H1 (cell line): ENCODE data around the gene SPRR1B. TPM values are rescaled to one million over a fixed set of nuclear protein-coding genes. Genes with fewer than 3 reads are reported as not detected.

ENCODE experiments used
- CTCF ChIA-PET: fragments of 300-600 bp; sonication (Branson Sonifier 250); formaldehyde crosslinking; loops from one replicate; lab custom pipeline; 2021; ENCODE audit not compliant: partially characterized antibody; lab: Charles Lee
- POLR2A ChIA-PET: fragments of 300-600 bp; sonication (Branson Sonifier 250); formaldehyde crosslinking; loops from one replicate; lab custom pipeline; 2021; ENCODE audit warnings: inconsistent platforms; ENCODE audit not compliant: partially characterized antibody; lab: Charles Lee
- DNase-seq, 2 experiments: peaks; one replicate each; pipeline versions ENCODE4 v3.0.0 to v3.0.0-alpha.2; 2010 to 2022; ENCODE audit warnings: low spot score in 2 of 2, low read depth in 1 of 2, mixed read lengths in 1 of 2
- FAIRE-seq: peaks from 2 replicates; lab custom pipeline; 2011; peaks lifted over from hg19 to GRCh38; lab: Jason Lieb, UNC
- H2AFZ ChIP-seq: 2 replicates; pipeline ENCODE4 v1.8.1; 2012; ENCODE audit warnings: low read length, inconsistent platforms
- H2AK5ac ChIP-seq: 2 replicates; pipeline ENCODE4 v1.6.1; 2013; ENCODE audit warnings: low read depth, low read length
- H2BK120ac ChIP-seq: replicated peaks from 2 replicates; pipeline ENCODE3; 2013; ENCODE audit warnings: low read depth, low read length, inconsistent platforms
- H2BK12ac ChIP-seq: 2 replicates; pipeline ENCODE4 v1.6.1; 2013; ENCODE audit warnings: low read depth, low read length
- H2BK15ac ChIP-seq: 2 replicates; pipeline ENCODE4 v1.6.1; 2013; ENCODE audit warnings: low read length
- H2BK20ac ChIP-seq: 2 replicates; pipeline ENCODE4 v1.6.1; 2013; ENCODE audit warnings: low read length
- H2BK5ac ChIP-seq: 2 replicates; pipeline ENCODE4 v1.6.1; 2013; ENCODE audit warnings: low read depth, low read length
- H3K14ac ChIP-seq: 2 replicates; pipeline ENCODE4 v1.6.1; 2013; ENCODE audit warnings: inconsistent platforms; ENCODE audit not compliant: insufficient read length
- H3K18ac ChIP-seq: 2 replicates; pipeline ENCODE4 v1.6.1; 2013; ENCODE audit warnings: low read length; ENCODE audit errors: extremely low read depth
- H3K23ac ChIP-seq: 2 replicates; pipeline ENCODE4 v1.6.1; 2013; ENCODE audit warnings: inconsistent platforms; ENCODE audit not compliant: insufficient read length
- H3K23me2 ChIP-seq: 2 replicates; pipeline ENCODE4 v1.6.1; 2013; ENCODE audit warnings: low read depth, low read length
- H3K27ac ChIP-seq: 2 replicates; pipeline ENCODE4 v1.6.1; 2011; ENCODE audit warnings: low read depth, low read length, inconsistent platforms
- H3K27me3 ChIP-seq, 4 experiments: replicated peaks in 1 of 4; 1 replicate in 1 of 4; 2 replicates in 3 of 4; pipeline versions ENCODE4 v1.6.1 to v1.8.1; 2011 to 2013; ENCODE audit warnings: low read length in 3 of 4, mild to moderate bottlenecking in 3 of 4, inconsistent platforms in 2 of 4, mixed read lengths in 2 of 4, moderate library complexity in 1 of 4; ENCODE audit not compliant: control insufficient read depth in 3 of 4, insufficient read depth in 3 of 4; ENCODE audit errors: extremely low read depth in 1 of 4
- H3K36me3 ChIP-seq, 4 experiments: 2 replicates each; pipeline versions ENCODE4 v1.6.1 to v1.8.1; 2011 to 2013; ENCODE audit warnings: mild to moderate bottlenecking in 4 of 4, low read length in 3 of 4, moderate library complexity in 2 of 4, control low read depth in 1 of 4, inconsistent platforms in 1 of 4; ENCODE audit not compliant: insufficient read depth in 4 of 4, control insufficient read depth in 2 of 4
- H3K4ac ChIP-seq: replicated peaks from 2 replicates; pipeline ENCODE3; 2013; ENCODE audit warnings: low read length, low read depth, mixed read lengths, inconsistent platforms; ENCODE audit not compliant: insufficient read length
- H3K4me1 ChIP-seq, 4 experiments: replicated peaks in 1 of 4; 1 replicate in 1 of 4; 2 replicates in 3 of 4; pipeline versions ENCODE4 v1.6.1 to v1.8.1; 2011 to 2013; ENCODE audit warnings: low read length in 3 of 4, inconsistent platforms in 2 of 4, mixed read lengths in 1 of 4; ENCODE audit not compliant: insufficient read depth in 4 of 4, control insufficient read depth in 3 of 4
- H3K4me2 ChIP-seq, 2 experiments: 2 replicates each; pipeline versions ENCODE4 v1.6.1 to v1.8.1; 2011 to 2013; ENCODE audit warnings: low read depth in 2 of 2, low read length in 2 of 2, control low read depth in 1 of 2, inconsistent platforms in 1 of 2, mild to moderate bottlenecking in 1 of 2; ENCODE audit not compliant: insufficient read depth in 1 of 2
- H3K4me3 ChIP-seq, 4 experiments: fragments of 200-600, 300-600 bp in 1 of 4; sonication (generic), shearing (Covaris generic), sonication (Bioruptor Twin) in 1 of 4; 2 replicates each; pipeline versions ENCODE4 v1.5.1 to v1.8.1; 2011 to 2016; ENCODE audit warnings: low read length in 4 of 4, low read depth in 3 of 4, control low read depth in 2 of 4, inconsistent platforms in 2 of 4, mild to moderate bottlenecking in 2 of 4, mixed read lengths in 1 of 4, moderate library complexity in 1 of 4; ENCODE audit not compliant: insufficient read depth in 2 of 4; ENCODE audit errors: extremely low read depth in 1 of 4
- H3K56ac ChIP-seq: replicated peaks from 2 replicates; pipeline ENCODE3; 2013; ENCODE audit warnings: low read depth, mild to moderate bottlenecking, mixed read lengths, low read length, inconsistent platforms; ENCODE audit not compliant: insufficient read length
- H3K79me1 ChIP-seq: 2 replicates; pipeline ENCODE4 v1.6.1; 2013; ENCODE audit warnings: low read depth, low read length, control low read depth
- H3K79me2 ChIP-seq, 2 experiments: 2 replicates each; pipeline versions ENCODE4 v1.6.1 to v1.8.1; 2012 to 2013; ENCODE audit warnings: low read length in 2 of 2, mild to moderate bottlenecking in 2 of 2, inconsistent platforms in 1 of 2; ENCODE audit not compliant: insufficient read depth in 2 of 2, control insufficient read depth in 1 of 2
- H3K9ac ChIP-seq, 4 experiments: replicated peaks in 1 of 4; 1 replicate in 1 of 4; 2 replicates in 3 of 4; pipeline versions ENCODE4 v1.6.1 to v1.8.1; 2011 to 2013; ENCODE audit warnings: low read depth in 3 of 4, low read length in 3 of 4, control low read depth in 2 of 4, mild to moderate bottlenecking in 2 of 4, moderate library complexity in 2 of 4, inconsistent platforms in 1 of 4; ENCODE audit errors: extremely low read depth in 1 of 4
- H3K9me3 ChIP-seq, 2 experiments: 2 replicates each; pipeline versions ENCODE4 v1.6.1 to v1.8.1; 2012 to 2013; ENCODE audit warnings: mild to moderate bottlenecking in 2 of 2, moderate library complexity in 2 of 2, control low read depth in 1 of 2, inconsistent platforms in 1 of 2, low read depth in 1 of 2, low read length in 1 of 2, mixed read lengths in 1 of 2; ENCODE audit not compliant: insufficient read depth in 2 of 2
- H4K20me1 ChIP-seq, 2 experiments: replicated peaks in 1 of 2; 2 replicates each; pipeline versions ENCODE3 to v1.8.1; 2011 to 2013; ENCODE audit warnings: inconsistent platforms in 2 of 2, low read length in 2 of 2, mild to moderate bottlenecking in 1 of 2; ENCODE audit not compliant: insufficient read depth in 2 of 2, control insufficient read depth in 1 of 2
- H4K5ac ChIP-seq: 2 replicates; pipeline ENCODE4 v1.6.1; 2013; ENCODE audit warnings: low read length, low read depth, mixed read lengths, inconsistent platforms; ENCODE audit not compliant: insufficient read length
- H4K8ac ChIP-seq: 2 replicates; pipeline ENCODE4 v1.8.0; 2013; ENCODE audit warnings: mild to moderate bottlenecking, moderate library complexity, low read length, inconsistent platforms; ENCODE audit not compliant: insufficient read depth; ENCODE audit errors: extremely low read depth
- H4K91ac ChIP-seq: replicated peaks from 2 replicates; pipeline ENCODE3; 2013; ENCODE audit warnings: low read length, mixed read lengths, inconsistent platforms; ENCODE audit not compliant: insufficient read length
- CBX5 ChIP-seq: fragments of 300-800, 300-1000 bp; sonication (generic); IDR thresholded peaks from 2 replicates; pipeline ENCODE4 v1.7.1; 2016; ENCODE audit warnings: antibody characterized with exemption, low read length, low read depth
- CREB1 ChIP-seq: IDR thresholded peaks from 2 replicates; pipeline ENCODE4 v1.6.1; 2012; ENCODE audit warnings: inconsistent platforms
- HDAC2 ChIP-seq, 2 experiments: fragments of 300-600 bp in 1 of 2; sonication (generic) in 1 of 2; IDR thresholded peaks; 2 replicates each; pipeline ENCODE4 v1.6.1; 2011 to 2012; ENCODE audit warnings: low read depth in 2 of 2, low read length in 2 of 2, mild to moderate bottlenecking in 2 of 2, moderate library complexity in 2 of 2, borderline replicate concordance in 1 of 2, inconsistent platforms in 1 of 2
- PHF8 ChIP-seq: fragments of 200-600 bp; sonication (generic); conservative IDR thresholded peaks from 2 replicates; pipeline ENCODE4 v1.7.1; 2012; ENCODE audit warnings: low read depth, mild to moderate bottlenecking, inconsistent platforms, low read length, moderate library complexity
- RXRA ChIP-seq: IDR thresholded peaks from 2 replicates; pipeline ENCODE4 v1.6.1; 2011; ENCODE audit warnings: low read depth, mild to moderate bottlenecking, low read length, moderate library complexity; ENCODE audit not compliant: insufficient read depth
- SAP30 ChIP-seq: fragments of 300-600 bp; sonication (generic); IDR thresholded peaks from 2 replicates; pipeline ENCODE4 v1.7.1; 2012; ENCODE audit warnings: low read length, moderate library complexity, mild to moderate bottlenecking, inconsistent platforms; ENCODE audit not compliant: insufficient read depth, insufficient replicate concordance
- SIN3A ChIP-seq, 2 experiments: IDR thresholded peaks in 1 of 2; conservative IDR thresholded peaks in 1 of 2; 2 replicates each; pipeline ENCODE4 v1.6.1; 2011 to 2012; ENCODE audit warnings: low read length in 2 of 2, improper control_type of control experiment in 1 of 2, low read depth in 1 of 2, mild to moderate bottlenecking in 1 of 2
- SP1 ChIP-seq: IDR thresholded peaks from 2 replicates; pipeline ENCODE4 v1.6.1; 2011; ENCODE audit warnings: low read depth, low read length
- SP4 ChIP-seq: IDR thresholded peaks from 2 replicates; pipeline ENCODE4 v1.6.1; 2012; ENCODE audit warnings: low read length, inconsistent platforms
- TAF1 ChIP-seq: IDR thresholded peaks from 2 replicates; pipeline ENCODE4 v1.6.1; 2011; ENCODE audit warnings: mild to moderate bottlenecking, low read depth, low read length
- TCF12 ChIP-seq: IDR thresholded peaks from 2 replicates; pipeline ENCODE4 v1.6.1; 2011; ENCODE audit warnings: low read depth, mild to moderate bottlenecking, low read length
- WGBS, 2 experiments: shearing (Covaris generic) in 1 of 2; methylation state at CpG; one replicate each; pipeline versions ENCODE4 v1.1.6 to v1.1.7; 2013 to 2015; ENCODE audit warnings: low lambda C conversion rate in 2 of 2, mixed read lengths in 2 of 2, inconsistent platforms in 1 of 2, low coverage in 1 of 2, missing lambda C conversion rate in 1 of 2; ENCODE audit not compliant: insufficient replicate concordance in 2 of 2, insufficient coverage in 1 of 2, insufficient read length in 1 of 2; ENCODE audit errors: extremely low coverage in 1 of 2, missing lambda C conversion rate in 1 of 2; 5-methylcytosine and 5-hydroxymethylcytosine counted together
- polyA plus RNA-seq, 7 experiments: library from polyadenylated mRNA; depleted of rRNA in 3 of 7; stranded (reverse) in 5 of 7; unstranded in 2 of 7; fragments of >200 nt in 5 of 7; fragments of 200-250 nt in 2 of 7; gene quantifications; 1 replicate in 5 of 7; 2 replicates in 1 of 7; 4 replicates in 1 of 7; pipeline versions ENCODE4 v1.2.1 to v1.2.3, GENCODE V29; 2011 to 2013; ENCODE audit warnings: missing spikeins in 2 of 7, mixed read lengths in 2 of 7
- total RNA-seq: library from RNA; stranded (reverse); fragmentation: NEBNext Ultra II Directional; extraction: Animal tissue kit (Norgen Biotek cat#: 25700); gene quantifications from 2 replicates; pipeline ENCODE4 v1.2.1, GENCODE V29; 2021
- TF ChIP-seq, protein P1 (sequence below): IDR thresholded peaks from 2 replicates; pipeline ENCODE4 v1.6.1; 2012; ENCODE audit warnings: inconsistent platforms
- TF ChIP-seq, protein P2 (sequence below): IDR thresholded peaks from 2 replicates; pipeline ENCODE4 v1.6.1; 2011; ENCODE audit warnings: low read length, improper control_type of control experiment

Gene SPRR1B
- total and polyA plus RNA-seq, 2 of the 8 experiments (the other 6 are each of a cell fraction or from before 2014, with no cell fraction given) = 0.23 TPM; not detected in 1

DNA sequence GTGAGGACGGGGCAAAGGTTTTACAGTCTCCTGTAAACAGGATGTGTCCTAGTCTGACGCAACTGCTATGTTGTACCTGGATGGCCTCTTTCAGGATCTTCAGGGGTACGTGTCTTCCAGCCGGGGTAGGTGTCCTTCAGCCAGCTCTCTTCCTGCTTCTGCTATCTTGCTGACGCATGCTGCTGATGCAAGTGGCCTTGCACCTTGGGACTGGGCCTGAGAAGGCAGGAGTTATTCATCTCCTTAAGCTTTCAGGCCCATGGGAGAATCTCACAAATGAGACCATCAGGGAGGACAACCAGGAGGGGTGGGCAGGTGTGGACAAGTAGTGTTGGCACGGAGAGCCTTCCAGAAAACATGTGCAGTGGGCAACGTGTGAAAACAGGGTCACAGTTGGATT lies 7.9 kb upstream of the SPRR1B start:
- H3K4me2 ChIP-seq = no peak overlapping the region
- no peak overlapping the region for H3K4me3 ChIP-seq
- H3K27ac ChIP-seq = no peak overlapping the region
- no peak overlapping the region for H4K5ac ChIP-seq
- H4K20me1 ChIP-seq = no peaks in the 10 kb centered on the region
- no peak overlapping the region for H3K14ac ChIP-seq
- 0 out of 2 replicates have a peak overlapping the region, but pooled peaks have one; percentile 33 for H2AFZ ChIP-seq
- H3K18ac ChIP-seq = no peak overlapping the region
- no peaks in the 10 kb centered on the region; a peak in 1 of 7 replicates for H3K27me3 ChIP-seq
- no peak overlapping the region for H3K9ac ChIP-seq
- ChIA-PET POLR2A (no interaction called here), CTCF (no interaction called here)
- H2AK5ac ChIP-seq = no peak overlapping the region
- TF ChIP-seq, protein P1, sequence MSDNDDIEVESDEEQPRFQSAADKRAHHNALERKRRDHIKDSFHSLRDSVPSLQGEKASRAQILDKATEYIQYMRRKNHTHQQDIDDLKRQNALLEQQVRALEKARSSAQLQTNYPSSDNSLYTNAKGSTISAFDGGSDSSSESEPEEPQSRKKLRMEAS = no peak
- TF ChIP-seq RXRA = no peak
- TF ChIP-seq TAF1 = no peak
- TF ChIP-seq SP1 = no peak
- no peak for TF ChIP-seq TCF12
- no peak for TF ChIP-seq SP4
- TF ChIP-seq CREB1 = no peak
- TF ChIP-seq HDAC2 (IDR thresholded peaks at IDR 0.05; ENCODE audit: borderline replicate concordance in 1 of 2, low read depth in 2 of 2, low read length in 2 of 2) = no peak
- TF ChIP-seq SIN3A (conservative IDR thresholded peaks at IDR 0.05 in 1 of 2, IDR thresholded peaks at IDR 0.05 in 1 of 2; ENCODE audit: low read depth in 1 of 2, low read length in 2 of 2) = no peak
- TF ChIP-seq PHF8 = no peak
- TF ChIP-seq CBX5 = no peak
- TF ChIP-seq SAP30 = no peak
- TF ChIP-seq, protein P2, sequence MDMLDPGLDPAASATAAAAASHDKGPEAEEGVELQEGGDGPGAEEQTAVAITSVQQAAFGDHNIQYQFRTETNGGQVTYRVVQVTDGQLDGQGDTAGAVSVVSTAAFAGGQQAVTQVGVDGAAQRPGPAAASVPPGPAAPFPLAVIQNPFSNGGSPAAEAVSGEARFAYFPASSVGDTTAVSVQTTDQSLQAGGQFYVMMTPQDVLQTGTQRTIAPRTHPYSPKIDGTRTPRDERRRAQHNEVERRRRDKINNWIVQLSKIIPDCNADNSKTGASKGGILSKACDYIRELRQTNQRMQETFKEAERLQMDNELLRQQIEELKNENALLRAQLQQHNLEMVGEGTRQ = no peak
- FAIRE-seq (no peak), DNase-seq (no peak)
- no peaks in the 10 kb centered on the region for H3K36me3 ChIP-seq
- peak overlapping the region; percentile 16; the same call in 1 of the 2 replicates for H2BK15ac ChIP-seq
- H3K4me1 ChIP-seq = peaks cover 0 to 5% (median under 1%) of the 10 kb centered on the region in 4 experiments; a peak in 1 of 7 replicates
- H2BK12ac ChIP-seq = no peak overlapping the region
- no peak overlapping the region for H2BK120ac ChIP-seq
- no peak overlapping the region for H3K4ac ChIP-seq
- H4K91ac ChIP-seq = no peak overlapping the region
- H2BK5ac ChIP-seq = no peak overlapping the region
- no peak overlapping the region for H3K23ac ChIP-seq
- H3K23me2 ChIP-seq = no peaks in the 10 kb centered on the region
- H3K79me1 ChIP-seq = no peaks in the 10 kb centered on the region
- 90% methylated on average over 7 of the region's 7 CpGs; no CpG with 5 or more reads in 1 of the 2 experiments for WGBS, 2 experiments
- no peak overlapping the region for H2BK20ac ChIP-seq
- H3K9me3 ChIP-seq = no peaks in the 10 kb centered on the region
- no peaks in the 10 kb centered on the region for H3K79me2 ChIP-seq
- H3K56ac ChIP-seq = no peak overlapping the region
- no peak overlapping the region for H4K8ac ChIP-seq
